ENCODE results near the gene PFKFB3. TPM values are rescaled to one million over a fixed set of nuclear protein-coding genes. Genes with fewer than 3 reads are reported as not detected.

PFKFB3 gene
- total and polyA plus RNA-seq, 9 of the 15 experiments (the other 6 are each of a cell fraction or from before 2014, with no cell fraction given): 0.46 to 21.6 (median 7.8) TPM

- ChIA-PET CTCF (ENCODE audit: low intra/inter-chr PET ratio) (no interaction called here), POLR2A (no interaction called here)
- TF ChIP-seq BRCA1 (IDR thresholded peaks at IDR 0.05): no peak
- TF ChIP-seq BRCA1 (CRISPR knock-in tag; IDR thresholded peaks at IDR 0.05): no peak
- intact Hi-C loops (cut with micrococcal nuclease): no loop called here
- H3K4me1 ChIP-seq (replicated peaks in 1 of 2; ENCODE audit: control insufficient read depth in 2 of 2, insufficient read depth in 2 of 2, low read length in 2 of 2): no peaks in the 10 kb centered on the region
- no peak overlapping the region for H3K4me2 ChIP-seq (ENCODE audit: insufficient read depth, low read length)
- DNase-seq (ENCODE audit: extremely low read depth in 1 of 4, low spot score in 3 of 4) (no peak), ATAC-seq (no peak), FAIRE-seq (no peak)
- no peaks in the 10 kb centered on the region for H4K20me1 ChIP-seq (replicated peaks; ENCODE audit: control insufficient read depth, insufficient read depth, low read length)
- BruUV-seq (replicated peaks): no TSS peak
- H3K79me2 ChIP-seq (ENCODE audit: control insufficient read depth, insufficient read depth, low read length): no peaks in the 10 kb centered on the region
- H3K9me3 ChIP-seq (replicated peaks; ENCODE audit: control insufficient read depth, insufficient read depth, low read depth, low read length): no peaks in the 10 kb centered on the region
- no peaks in the 10 kb centered on the region for H3K9me1 ChIP-seq (ENCODE audit: control insufficient read depth, insufficient read depth, low read length)
- no peak overlapping the region for H3K9ac ChIP-seq (ENCODE audit: insufficient read depth in 1 of 2, low read depth in 2 of 2, low read length in 2 of 2)
- 84% methylated on average over 1 of the region's 1 CpG for WGBS (ENCODE audit: insufficient coverage, low coverage, missing lambda C conversion rate)
- no peaks in the 10 kb centered on the region for H3K36me3 ChIP-seq (ENCODE audit: control insufficient read depth, insufficient read depth, low read length)
- H3K27ac ChIP-seq (ENCODE audit: extremely low read depth, low read depth, low read length): no peak overlapping the region
- no peak overlapping the region for H3K4me3 ChIP-seq
- peaks cover 0 to 4% of the 10 kb centered on the region in 2 experiments; a peak in 2 of 5 replicates for H3K27me3 ChIP-seq (ENCODE audit: control insufficient read depth in 2 of 2, insufficient read depth in 2 of 2, low read length in 2 of 2)
- H2AFZ ChIP-seq (ENCODE audit: low read depth, low read length): no peak overlapping the region
- in situ Hi-C loops (cut with MboI): no loop called here
Observed at GRCh38 chr10:6249698-6250097, 47.0 kb downstream of the PFKFB3 start.

- no TSS peak for BruUV-seq (replicated peaks)
- Histone ChIP-seq H3K79me2 (ENCODE audit: control insufficient read depth, insufficient read depth, low read length) (no peaks in the 10 kb centered on the region), H3K9me1 (ENCODE audit: control insufficient read depth, insufficient read depth, low read length) (no peaks in the 10 kb centered on the region), H3K36me3 (ENCODE audit: control insufficient read depth, insufficient read depth, low read length) (no peaks in the 10 kb centered on the region), H4K20me1 (replicated peaks; ENCODE audit: control insufficient read depth, insufficient read depth, low read length) (no peaks in the 10 kb centered on the region), H3K4me2 (ENCODE audit: insufficient read depth, low read length) (no peak overlapping the region), H3K27me3 (ENCODE audit: control insufficient read depth in 2 of 2, insufficient read depth in 2 of 2, low read length in 2 of 2) (peaks cover 4 to 6% of the 10 kb centered on the region in 2 experiments; a peak in 4 of 5 replicates), H3K9ac (ENCODE audit: insufficient read depth in 1 of 2, low read depth in 2 of 2, low read length in 2 of 2) (no peak overlapping the region), H3K9me3 (replicated peaks; ENCODE audit: control insufficient read depth, insufficient read depth, low read depth, low read length) (no peaks in the 10 kb centered on the region), H2AFZ (ENCODE audit: low read depth, low read length) (no peak overlapping the region), H3K4me3 (no peak overlapping the region), H3K4me1 (replicated peaks in 1 of 2; ENCODE audit: control insufficient read depth in 2 of 2, insufficient read depth in 2 of 2, low read length in 2 of 2) (no peaks in the 10 kb centered on the region), H3K27ac (ENCODE audit: extremely low read depth, low read depth, low read length) (no peak overlapping the region)
- ATAC-seq (no peak), FAIRE-seq (no peak), DNase-seq (ENCODE audit: extremely low read depth in 1 of 4, low spot score in 3 of 4) (no peak)
- intact Hi-C loops (cut with micrococcal nuclease) (no loop called here), in situ Hi-C loops (cut with MboI) (no loop called here)
- POLR2A ChIA-PET: interaction anchor here (0.6 to 0.7 kb wide), 2 partner anchors 14 to 422 kb away, joined by 3 to 4 read pairs; no protein-coding TSS in a partner anchor
- CTCF ChIA-PET (ENCODE audit: low intra/inter-chr PET ratio): no interaction called here
- WGBS (ENCODE audit: insufficient coverage, low coverage, missing lambda C conversion rate): 14% methylated on average over 6 of the region's 6 CpGs
- no peak for TF ChIP-seq SAFB2 (IDR thresholded peaks at IDR 0.05; ENCODE audit: borderline replicate concordance, low read depth, low read length, severe bottlenecking)
- no peak for TF ChIP-seq XRCC5 (IDR thresholded peaks at IDR 0.05; ENCODE audit: low read depth, low read length)
- TF ChIP-seq UBTF (IDR thresholded peaks at IDR 0.05; ENCODE audit: borderline replicate concordance in 1 of 2, low read depth in 2 of 2, low read length in 2 of 2): no peak
- no peak for TF ChIP-seq THAP12 (CRISPR knock-in tag; IDR thresholded peaks at IDR 0.05)
- TF ChIP-seq ZNF143 (CRISPR knock-in tag; IDR thresholded peaks at IDR 0.05): no peak
- TF ChIP-seq HNRNPL (IDR thresholded peaks at IDR 0.05; ENCODE audit: low read depth, low read length): no peak
- no peak for TF ChIP-seq ZSCAN32 (CRISPR knock-in tag; IDR thresholded peaks at IDR 0.05)
- TF ChIP-seq ZNF740 (CRISPR knock-in tag; IDR thresholded peaks at IDR 0.05): no peak
- no peak for TF ChIP-seq ZNF740 (tag; IDR thresholded peaks at IDR 0.05)
Observed at GRCh38 chr10:6250745-6251144, 48.0 kb downstream of the PFKFB3 start.
